H1 (cell line): ENCODE results near the gene MTTP. TPM values are rescaled to one million over a fixed set of nuclear protein-coding genes. Genes with fewer than 3 reads are reported as not detected.

Source experiments
- CTCF ChIA-PET: fragments of 300-600 bp; sonication (Branson Sonifier 250); formaldehyde crosslinking; loops from one replicate; lab custom pipeline; 2021; ENCODE audit not compliant: partially characterized antibody; lab: Charles Lee
- POLR2A ChIA-PET: fragments of 300-600 bp; sonication (Branson Sonifier 250); formaldehyde crosslinking; loops from one replicate; lab custom pipeline; 2021; ENCODE audit warnings: inconsistent platforms; ENCODE audit not compliant: partially characterized antibody; lab: Charles Lee
- DNase-seq, 2 experiments: peaks; one replicate each; pipeline versions ENCODE4 v3.0.0 to v3.0.0-alpha.2; 2010 to 2022; ENCODE audit warnings: low spot score in 2 of 2, low read depth in 1 of 2, mixed read lengths in 1 of 2
- FAIRE-seq: peaks from 2 replicates; lab custom pipeline; 2011; peaks lifted over from hg19 to GRCh38; lab: Jason Lieb, UNC
- H2AFZ ChIP-seq: 2 replicates; pipeline ENCODE4 v1.8.1; 2012; ENCODE audit warnings: low read length, inconsistent platforms
- H2AK5ac ChIP-seq: 2 replicates; pipeline ENCODE4 v1.6.1; 2013; ENCODE audit warnings: low read depth, low read length
- H2BK120ac ChIP-seq: replicated peaks from 2 replicates; pipeline ENCODE3; 2013; ENCODE audit warnings: low read depth, low read length, inconsistent platforms
- H2BK12ac ChIP-seq: 2 replicates; pipeline ENCODE4 v1.6.1; 2013; ENCODE audit warnings: low read depth, low read length
- H2BK15ac ChIP-seq: 2 replicates; pipeline ENCODE4 v1.6.1; 2013; ENCODE audit warnings: low read length
- H2BK20ac ChIP-seq: 2 replicates; pipeline ENCODE4 v1.6.1; 2013; ENCODE audit warnings: low read length
- H2BK5ac ChIP-seq: 2 replicates; pipeline ENCODE4 v1.6.1; 2013; ENCODE audit warnings: low read depth, low read length
- H3K14ac ChIP-seq: 2 replicates; pipeline ENCODE4 v1.6.1; 2013; ENCODE audit warnings: inconsistent platforms; ENCODE audit not compliant: insufficient read length
- H3K18ac ChIP-seq: 2 replicates; pipeline ENCODE4 v1.6.1; 2013; ENCODE audit warnings: low read length; ENCODE audit errors: extremely low read depth
- H3K23ac ChIP-seq: 2 replicates; pipeline ENCODE4 v1.6.1; 2013; ENCODE audit warnings: inconsistent platforms; ENCODE audit not compliant: insufficient read length
- H3K23me2 ChIP-seq: 2 replicates; pipeline ENCODE4 v1.6.1; 2013; ENCODE audit warnings: low read depth, low read length
- H3K27ac ChIP-seq: 2 replicates; pipeline ENCODE4 v1.6.1; 2011; ENCODE audit warnings: low read depth, low read length, inconsistent platforms
- H3K27me3 ChIP-seq, 4 experiments: replicated peaks in 1 of 4; 1 replicate in 1 of 4; 2 replicates in 3 of 4; pipeline versions ENCODE4 v1.6.1 to v1.8.1; 2011 to 2013; ENCODE audit warnings: low read length in 3 of 4, mild to moderate bottlenecking in 3 of 4, inconsistent platforms in 2 of 4, mixed read lengths in 2 of 4, moderate library complexity in 1 of 4; ENCODE audit not compliant: control insufficient read depth in 3 of 4, insufficient read depth in 3 of 4; ENCODE audit errors: extremely low read depth in 1 of 4
- H3K36me3 ChIP-seq, 4 experiments: 2 replicates each; pipeline versions ENCODE4 v1.6.1 to v1.8.1; 2011 to 2013; ENCODE audit warnings: mild to moderate bottlenecking in 4 of 4, low read length in 3 of 4, moderate library complexity in 2 of 4, control low read depth in 1 of 4, inconsistent platforms in 1 of 4; ENCODE audit not compliant: insufficient read depth in 4 of 4, control insufficient read depth in 2 of 4
- H3K4ac ChIP-seq: replicated peaks from 2 replicates; pipeline ENCODE3; 2013; ENCODE audit warnings: low read length, low read depth, mixed read lengths, inconsistent platforms; ENCODE audit not compliant: insufficient read length
- H3K4me1 ChIP-seq, 4 experiments: replicated peaks in 1 of 4; 1 replicate in 1 of 4; 2 replicates in 3 of 4; pipeline versions ENCODE4 v1.6.1 to v1.8.1; 2011 to 2013; ENCODE audit warnings: low read length in 3 of 4, inconsistent platforms in 2 of 4, mixed read lengths in 1 of 4; ENCODE audit not compliant: insufficient read depth in 4 of 4, control insufficient read depth in 3 of 4
- H3K4me2 ChIP-seq, 2 experiments: 2 replicates each; pipeline versions ENCODE4 v1.6.1 to v1.8.1; 2011 to 2013; ENCODE audit warnings: low read depth in 2 of 2, low read length in 2 of 2, control low read depth in 1 of 2, inconsistent platforms in 1 of 2, mild to moderate bottlenecking in 1 of 2; ENCODE audit not compliant: insufficient read depth in 1 of 2
- H3K4me3 ChIP-seq, 4 experiments: fragments of 200-600, 300-600 bp in 1 of 4; sonication (generic), shearing (Covaris generic), sonication (Bioruptor Twin) in 1 of 4; 2 replicates each; pipeline versions ENCODE4 v1.5.1 to v1.8.1; 2011 to 2016; ENCODE audit warnings: low read length in 4 of 4, low read depth in 3 of 4, control low read depth in 2 of 4, inconsistent platforms in 2 of 4, mild to moderate bottlenecking in 2 of 4, mixed read lengths in 1 of 4, moderate library complexity in 1 of 4; ENCODE audit not compliant: insufficient read depth in 2 of 4; ENCODE audit errors: extremely low read depth in 1 of 4
- H3K56ac ChIP-seq: replicated peaks from 2 replicates; pipeline ENCODE3; 2013; ENCODE audit warnings: low read depth, mild to moderate bottlenecking, mixed read lengths, low read length, inconsistent platforms; ENCODE audit not compliant: insufficient read length
- H3K79me1 ChIP-seq: 2 replicates; pipeline ENCODE4 v1.6.1; 2013; ENCODE audit warnings: low read depth, low read length, control low read depth
- H3K79me2 ChIP-seq, 2 experiments: 2 replicates each; pipeline versions ENCODE4 v1.6.1 to v1.8.1; 2012 to 2013; ENCODE audit warnings: low read length in 2 of 2, mild to moderate bottlenecking in 2 of 2, inconsistent platforms in 1 of 2; ENCODE audit not compliant: insufficient read depth in 2 of 2, control insufficient read depth in 1 of 2
- H3K9ac ChIP-seq, 4 experiments: replicated peaks in 1 of 4; 1 replicate in 1 of 4; 2 replicates in 3 of 4; pipeline versions ENCODE4 v1.6.1 to v1.8.1; 2011 to 2013; ENCODE audit warnings: low read depth in 3 of 4, low read length in 3 of 4, control low read depth in 2 of 4, mild to moderate bottlenecking in 2 of 4, moderate library complexity in 2 of 4, inconsistent platforms in 1 of 4; ENCODE audit errors: extremely low read depth in 1 of 4
- H3K9me3 ChIP-seq, 2 experiments: 2 replicates each; pipeline versions ENCODE4 v1.6.1 to v1.8.1; 2012 to 2013; ENCODE audit warnings: mild to moderate bottlenecking in 2 of 2, moderate library complexity in 2 of 2, control low read depth in 1 of 2, inconsistent platforms in 1 of 2, low read depth in 1 of 2, low read length in 1 of 2, mixed read lengths in 1 of 2; ENCODE audit not compliant: insufficient read depth in 2 of 2
- H4K20me1 ChIP-seq, 2 experiments: replicated peaks in 1 of 2; 2 replicates each; pipeline versions ENCODE3 to v1.8.1; 2011 to 2013; ENCODE audit warnings: inconsistent platforms in 2 of 2, low read length in 2 of 2, mild to moderate bottlenecking in 1 of 2; ENCODE audit not compliant: insufficient read depth in 2 of 2, control insufficient read depth in 1 of 2
- H4K5ac ChIP-seq: 2 replicates; pipeline ENCODE4 v1.6.1; 2013; ENCODE audit warnings: low read length, low read depth, mixed read lengths, inconsistent platforms; ENCODE audit not compliant: insufficient read length
- H4K8ac ChIP-seq: 2 replicates; pipeline ENCODE4 v1.8.0; 2013; ENCODE audit warnings: mild to moderate bottlenecking, moderate library complexity, low read length, inconsistent platforms; ENCODE audit not compliant: insufficient read depth; ENCODE audit errors: extremely low read depth
- H4K91ac ChIP-seq: replicated peaks from 2 replicates; pipeline ENCODE3; 2013; ENCODE audit warnings: low read length, mixed read lengths, inconsistent platforms; ENCODE audit not compliant: insufficient read length
- HDAC6 ChIP-seq: IDR thresholded peaks from one replicate; pipeline ENCODE4 v1.7.1; 2012; ENCODE audit warnings: low read depth, mild to moderate bottlenecking, inconsistent platforms, low read length, moderate library complexity
- KDM1A ChIP-seq: fragments of 200-600, 300-600 bp; sonication (generic); IDR thresholded peaks from 2 replicates; pipeline ENCODE4 v1.7.1; 2016; ENCODE audit warnings: mild to moderate bottlenecking, low read length, borderline replicate concordance
- KDM4A ChIP-seq: IDR thresholded peaks from one replicate; pipeline ENCODE4 v1.7.1; 2012; ENCODE audit warnings: low read depth, mild to moderate bottlenecking, moderate library complexity, low read length, inconsistent platforms; ENCODE audit not compliant: severe bottlenecking
- POLR2A ChIP-seq, 2 experiments: IDR thresholded peaks; 1 replicate in 1 of 2; 2 replicates in 1 of 2; pipeline ENCODE4 v1.6.1; 2011; ENCODE audit warnings: low read depth in 2 of 2, low read length in 2 of 2, mild to moderate bottlenecking in 2 of 2; ENCODE audit errors: control extremely low read depth in 1 of 2
- SIX5 ChIP-seq: IDR thresholded peaks from 2 replicates; pipeline ENCODE4 v1.6.1; 2011; ENCODE audit warnings: mild to moderate bottlenecking, low read depth, low read length
- WGBS, 2 experiments: shearing (Covaris generic) in 1 of 2; methylation state at CpG; one replicate each; pipeline versions ENCODE4 v1.1.6 to v1.1.7; 2013 to 2015; ENCODE audit warnings: low lambda C conversion rate in 2 of 2, mixed read lengths in 2 of 2, inconsistent platforms in 1 of 2, low coverage in 1 of 2, missing lambda C conversion rate in 1 of 2; ENCODE audit not compliant: insufficient replicate concordance in 2 of 2, insufficient coverage in 1 of 2, insufficient read length in 1 of 2; ENCODE audit errors: extremely low coverage in 1 of 2, missing lambda C conversion rate in 1 of 2; 5-methylcytosine and 5-hydroxymethylcytosine counted together
- polyA plus RNA-seq, 7 experiments: library from polyadenylated mRNA; depleted of rRNA in 3 of 7; stranded (reverse) in 5 of 7; unstranded in 2 of 7; fragments of >200 nt in 5 of 7; fragments of 200-250 nt in 2 of 7; gene quantifications; 1 replicate in 5 of 7; 2 replicates in 1 of 7; 4 replicates in 1 of 7; pipeline versions ENCODE4 v1.2.1 to v1.2.3, GENCODE V29; 2011 to 2013; ENCODE audit warnings: missing spikeins in 2 of 7, mixed read lengths in 2 of 7
- total RNA-seq: library from RNA; stranded (reverse); fragmentation: NEBNext Ultra II Directional; extraction: Animal tissue kit (Norgen Biotek cat#: 25700); gene quantifications from 2 replicates; pipeline ENCODE4 v1.2.1, GENCODE V29; 2021

The MTTP gene
- total and polyA plus RNA-seq, 2 of the 8 experiments (the other 6 are each of a cell fraction or from before 2014, with no cell fraction given): 0.12 to 0.26 TPM

GRCh38 chr4:99608417-99608816 lies 33.8 kb downstream of the MTTP start:
- Histone ChIP-seq H2AK5ac (no peak overlapping the region), H2BK12ac (no peak overlapping the region), H3K23ac (no peak overlapping the region), H3K18ac (no peak overlapping the region), H3K23me2 (no peaks in the 10 kb centered on the region), H4K20me1 (no peaks in the 10 kb centered on the region), H2BK120ac (no peak overlapping the region), H2BK15ac (no peak overlapping the region), H2AFZ (no peak overlapping the region), H4K91ac (no peak overlapping the region), H3K9me3 (no peaks in the 10 kb centered on the region), H3K36me3 (no peaks in the 10 kb centered on the region), H3K4me3 (no peak overlapping the region), H3K14ac (no peak overlapping the region), H3K4me2 (no peak overlapping the region), H3K27me3 (no peaks in the 10 kb centered on the region), H4K5ac (no peak overlapping the region), H3K79me1 (no peaks in the 10 kb centered on the region), H3K4ac (no peak overlapping the region), H3K79me2 (no peaks in the 10 kb centered on the region), H2BK20ac (no peak overlapping the region), H4K8ac (no peak overlapping the region), H3K9ac (no peak overlapping the region), H2BK5ac (no peak overlapping the region), H3K4me1 (no peaks in the 10 kb centered on the region), H3K56ac (no peak overlapping the region), H3K27ac (no peak overlapping the region)
- DNase-seq (no peak), FAIRE-seq (no peak)
- WGBS, 2 experiments: 93% methylated on average over 5 of the region's 5 CpGs; no CpG with 5 or more reads in 1 of the 2 experiments
- ChIA-PET POLR2A (no interaction called here), CTCF (no interaction called here)
- no peak for TF ChIP-seq KDM4A
- TF ChIP-seq HDAC6: no peak
- TF ChIP-seq SIX5: no peak
- TF ChIP-seq KDM1A: no peak
- no peak for TF ChIP-seq POLR2A (IDR thresholded peaks at IDR 0.05; ENCODE audit: control extremely low read depth in 1 of 2, low read depth in 2 of 2, low read length in 2 of 2)
